HCT116 (cell line): ENCODE results near the gene DCLRE1C. TPM values are rescaled to one million over a fixed set of nuclear protein-coding genes. Genes with fewer than 3 reads are reported as not detected.
"Not testable (repeated sequence)": the region's sequence is repeated elsewhere in the genome, so short reads cannot be mapped to it uniquely, and the experiment has no call there.

Experiments
- ATAC-seq: fragments of 200-7000 bp; cut with Tn5 transposase; 2 replicates; pipeline ENCODE4 v1.9.1; 2020; ENCODE audit warnings: mild to moderate bottlenecking, moderate library complexity
- BruUV-seq: library from RNA; stranded (reverse); fragments of 400-500 nt; replicated peaks from 2 replicates; lab custom pipeline; 2021; lab: Mats Ljungman, UMichigan
- CTCF ChIA-PET: fragments of 300-600 bp; sonication (Branson Sonifier 250); formaldehyde crosslinking; loops from one replicate; lab custom pipeline; 2021; ENCODE audit warnings: antibody characterized with exemption; lab: Charles Lee
- POLR2A ChIA-PET: fragments of 300-600, 350-600 bp; sonication (Branson Sonifier 250); formaldehyde crosslinking; loops from one replicate; lab custom pipeline; 2021; ENCODE audit warnings: antibody characterized with exemption; lab: Charles Lee
- RAD21 ChIA-PET, 2 experiments: fragments of 300-600 bp; sonication (Branson Sonifier 250); formaldehyde crosslinking; loops; one replicate each; lab custom pipeline; 2023; ENCODE audit warnings: low total read pairs in 2 of 2; ENCODE audit not compliant: uncharacterized antibody in 2 of 2, unreplicated experiment in 2 of 2, low non-redundant PET in 1 of 2; lab: Charles Lee
- DNase-seq: peaks from one replicate; pipeline ENCODE4 v3.0.0-alpha.2; 2010; ENCODE audit warnings: low read depth, low spot score
- H2AFZ ChIP-seq: fragments of 200-600 bp; shearing (Covaris generic), sonication (generic); 2 replicates; pipeline ENCODE4 v1.6.1; 2017; ENCODE audit warnings: low read depth, mixed run types, mixed read lengths, antibody characterized with exemption, low read length; ENCODE audit not compliant: poor library complexity, severe bottlenecking
- H3K27ac ChIP-seq: 2 replicates; pipeline ENCODE4 v1.5.1; 2012; ENCODE audit warnings: low read depth, low read length
- H3K27me3 ChIP-seq: fragments of 200-600 bp; sonication (generic); 2 replicates; pipeline ENCODE4 v1.6.1; 2016; ENCODE audit warnings: mixed run types, low read length, mixed read lengths; ENCODE audit not compliant: insufficient read depth
- H3K36me3 ChIP-seq, 2 experiments: fragments of 200-500 bp in 1 of 2; fragments of 200-600 bp in 1 of 2; sonication (Bioruptor generic) in 1 of 2; sonication (generic) in 1 of 2; 2 replicates each; pipeline versions ENCODE4 v1.5.1 to v1.6.1; 2014 to 2016; ENCODE audit warnings: low read length in 2 of 2, inconsistent platforms in 1 of 2, mixed read lengths in 1 of 2, mixed run types in 1 of 2; ENCODE audit not compliant: insufficient read depth in 2 of 2, control insufficient read depth in 1 of 2
- H3K4me1 ChIP-seq, 2 experiments: fragments of 200-600 bp in 1 of 2; sonication (generic) in 1 of 2; 2 replicates each; pipeline versions ENCODE4 v1.5.1 to v1.6.1; 2012 to 2017; ENCODE audit warnings: low read length in 2 of 2, inconsistent platforms in 1 of 2, mild to moderate bottlenecking in 1 of 2, mixed read lengths in 1 of 2, mixed run types in 1 of 2, moderate library complexity in 1 of 2; ENCODE audit not compliant: insufficient read depth in 2 of 2, control insufficient read depth in 1 of 2
- H3K4me2 ChIP-seq: fragments of 200-600 bp; sonication (generic); 2 replicates; pipeline ENCODE4 v1.6.1; 2017; ENCODE audit warnings: mixed run types, low read length, mixed read lengths
- H3K4me3 ChIP-seq, 2 experiments: fragments of 200-600 bp in 1 of 2; sonication (generic) in 1 of 2; replicated peaks in 1 of 2; 2 replicates each; pipeline ENCODE4 v1.5.1; 2011 to 2016; ENCODE audit warnings: low read length in 2 of 2, control low read depth in 1 of 2, low read depth in 1 of 2, mild to moderate bottlenecking in 1 of 2, mixed read lengths in 1 of 2, mixed run types in 1 of 2
- H3K79me2 ChIP-seq: fragments of 200-600 bp; sonication (generic); 2 replicates; pipeline ENCODE4 v1.6.1; 2017; ENCODE audit warnings: mild to moderate bottlenecking, mixed run types, low read length, moderate library complexity, mixed read lengths; ENCODE audit not compliant: insufficient read depth
- H3K9ac ChIP-seq: fragments of 200-600 bp; sonication (generic); 2 replicates; pipeline ENCODE4 v1.6.1; 2016; ENCODE audit warnings: low read length, mixed read lengths
- H3K9me2 ChIP-seq: fragments of 200-600 bp; sonication (generic), shearing (Covaris generic); 2 replicates; pipeline ENCODE4 v1.6.1; 2017; ENCODE audit warnings: mixed run types, mild to moderate bottlenecking, moderate library complexity; ENCODE audit not compliant: insufficient read depth
- H3K9me3 ChIP-seq, 2 experiments: fragments of 200-500 bp in 1 of 2; fragments of 200-600 bp in 1 of 2; sonication (Bioruptor generic) in 1 of 2; sonication (generic) in 1 of 2; 2 replicates each; pipeline ENCODE4 v1.6.1; 2014 to 2017; ENCODE audit warnings: low read length in 2 of 2, mixed read lengths in 2 of 2, inconsistent platforms in 1 of 2, low read depth in 1 of 2, mild to moderate bottlenecking in 1 of 2, mixed run types in 1 of 2, moderate library complexity in 1 of 2; ENCODE audit not compliant: control insufficient read depth in 1 of 2, insufficient read depth in 1 of 2
- H4K20me1 ChIP-seq: fragments of 200-600 bp; sonication (generic), shearing (Covaris generic); 2 replicates; pipeline ENCODE4 v1.6.1; 2017; ENCODE audit warnings: mixed run types, mild to moderate bottlenecking, moderate library complexity; ENCODE audit not compliant: insufficient read depth
- ATF3 ChIP-seq: IDR thresholded peaks from 2 replicates; pipeline ENCODE4 v1.6.1; 2012
- CEBPB ChIP-seq: IDR thresholded peaks from 2 replicates; pipeline ENCODE4 v1.6.1; 2012; ENCODE audit warnings: low read depth
- ELF1 ChIP-seq: IDR thresholded peaks from 2 replicates; pipeline ENCODE4 v1.6.1; 2012; ENCODE audit warnings: low read depth, borderline replicate concordance
- EZH2 ChIP-seq: fragments of 200-600 bp; sonication (generic); IDR thresholded peaks from 2 replicates; pipeline ENCODE4 v1.6.1; 2017; ENCODE audit warnings: antibody characterized with exemption, mixed run types
- JUND ChIP-seq: IDR thresholded peaks from 2 replicates; pipeline ENCODE4 v1.6.1; 2012
- MAX ChIP-seq: IDR thresholded peaks from 2 replicates; pipeline ENCODE4 v1.6.1; 2012
- POLR2A ChIP-seq: IDR thresholded peaks from 2 replicates; pipeline ENCODE4 v1.7.0; 2011; ENCODE audit warnings: borderline replicate concordance; ENCODE audit not compliant: insufficient read depth, insufficient read length; ENCODE audit errors: extremely low read depth
- POLR2AphosphoS5 ChIP-seq: IDR thresholded peaks from 2 replicates; pipeline ENCODE4 v1.6.1; 2011; ENCODE audit warnings: mild to moderate bottlenecking, low read depth, low read length, moderate library complexity
- RAD21 ChIP-seq: IDR thresholded peaks from 2 replicates; pipeline ENCODE4 v1.6.1; 2012; ENCODE audit warnings: low read depth, mild to moderate bottlenecking
- SIN3A ChIP-seq: IDR thresholded peaks from 2 replicates; pipeline ENCODE4 v1.6.1; 2012; ENCODE audit warnings: low read depth
- SP1 ChIP-seq: IDR thresholded peaks from 2 replicates; pipeline ENCODE4 v1.6.1; 2012; ENCODE audit warnings: low read depth
- SRF ChIP-seq: IDR thresholded peaks from 2 replicates; pipeline ENCODE4 v1.6.1; 2012; ENCODE audit warnings: low read depth
- TCF7L2 ChIP-seq: IDR thresholded peaks from 2 replicates; pipeline ENCODE4 v1.7.0; 2011; ENCODE audit warnings: borderline replicate concordance, inconsistent platforms; ENCODE audit not compliant: insufficient read depth, insufficient read length; ENCODE audit errors: extremely low read depth
- YY1 ChIP-seq: IDR thresholded peaks from 2 replicates; pipeline ENCODE4 v1.6.1; 2011; ENCODE audit warnings: low read length, low read depth, moderate library complexity, mild to moderate bottlenecking; ENCODE audit not compliant: insufficient replicate concordance; ENCODE audit errors: extremely low read depth
- ZBTB33 ChIP-seq: IDR thresholded peaks from 2 replicates; pipeline ENCODE4 v1.6.1; 2011; ENCODE audit warnings: mild to moderate bottlenecking, low read length, moderate library complexity; ENCODE audit not compliant: insufficient replicate concordance; ENCODE audit errors: extremely low read depth
- ZFX ChIP-seq: fragments of 450-650 bp; IDR thresholded peaks from 2 replicates; pipeline ENCODE4 v1.6.1; 2017
- ZNF274 ChIP-seq: fragments of 200-500 bp; sonication (Bioruptor generic); IDR thresholded peaks from 2 replicates; pipeline ENCODE4 v1.6.1; 2014; ENCODE audit warnings: mild to moderate bottlenecking, low read depth, low read length, inconsistent platforms
- intact Hi-C: fragments of 100-400 bp; cut with micrococcal nuclease; formaldehyde crosslinking; loops from 2 replicates; pipeline ENCODE4 v1.10.0; 2022
- total RNA-seq: library from RNA; stranded (reverse); gene quantifications from one replicate; pipeline ENCODE4 v1.2.1, GENCODE V29; 2021; ENCODE audit not compliant: unreplicated experiment

The DCLRE1C gene
- total RNA-seq, 1 experiment from 2014 or later = 14.5 TPM

GRCh38 chr10:14873090-14873760 lies 80.7 kb downstream of the DCLRE1C start:
- Histone ChIP-seq H3K9me2 (no peaks in the 10 kb centered on the region), H3K4me3 (no peak overlapping the region), H3K9me3 (no peaks in the 10 kb centered on the region), H3K79me2 (peaks cover 19% of the 10 kb centered on the region), H3K27ac (no peak overlapping the region), H4K20me1 (no peaks in the 10 kb centered on the region), H3K36me3 (peaks cover 7 to 9% of the 10 kb centered on the region in 2 experiments; a peak in 2 of 4 replicates), H3K9ac (no peak overlapping the region), H3K4me2 (no peak overlapping the region), H3K4me1 (peaks cover 6 to 14% of the 10 kb centered on the region in 2 experiments), H2AFZ (no peak overlapping the region), H3K27me3 (no peaks in the 10 kb centered on the region)
- TF ChIP-seq YY1 (no peak), SP1 (no peak), CEBPB (no peak), SIN3A (no peak), RAD21 (no peak), EZH2 (no peak), ZBTB33 (no peak), MAX (no peak), POLR2AphosphoS5 (no peak), TCF7L2 (no peak), ZNF274 (no peak), ZFX (no peak), POLR2A (no peak), SRF (no peak), ELF1 (no peak), JUND (no peak), ATF3 (no peak)
- ChIA-PET CTCF (no interaction called here), RAD21 (no interaction called here), POLR2A (no interaction called here)
- intact Hi-C loops = no loop called here
- ATAC-seq (no peak), DNase-seq (no peak)
- no TSS peak for BruUV-seq

DNA sequence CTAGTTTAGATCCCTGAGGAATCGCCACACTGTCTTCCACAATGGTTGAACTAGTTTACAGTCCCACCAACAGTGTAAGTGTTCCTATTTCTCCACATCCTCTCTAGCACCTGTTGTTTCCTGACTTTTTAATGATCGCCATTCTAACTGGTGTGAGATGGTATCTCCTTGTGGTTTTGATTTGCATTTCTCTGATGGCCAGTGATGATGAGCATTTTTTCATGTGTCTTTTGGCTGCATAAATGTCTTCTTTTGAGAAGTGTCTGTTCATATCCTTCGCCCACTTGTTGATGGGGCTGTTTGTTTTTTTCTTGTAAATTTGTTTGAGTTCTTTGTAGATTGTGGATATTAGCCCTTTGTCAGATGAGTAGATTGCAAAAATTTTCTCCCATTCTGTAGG lies 89.0 kb downstream of the DCLRE1C start:
- BruUV-seq, H3K27me3 ChIP-seq, H2AFZ ChIP-seq, H3K9ac ChIP-seq, intact Hi-C loops, CTCF ChIA-PET, RAD21 ChIA-PET, POLR2A ChIA-PET, H3K79me2 ChIP-seq, H3K9me2 ChIP-seq, H3K9me3 ChIP-seq, H3K4me1 ChIP-seq, H4K20me1 ChIP-seq, H3K4me3 ChIP-seq, H3K27ac ChIP-seq, H3K4me2 ChIP-seq, ATAC-seq, DNase-seq: not testable (repeated sequence)
- peaks cover 13 to 15% of the 10 kb centered on the region in 2 experiments; a peak in 3 of 4 replicates for H3K36me3 ChIP-seq
